OCI-LY7 (cell line): Measurements from ENCODE around the gene CLSTN2. TPM values are rescaled to one million over a fixed set of nuclear protein-coding genes. Genes with fewer than 3 reads are reported as not detected.

Experiments used
- BruUV-seq: library from RNA; stranded (reverse); fragments of 400-500 nt; replicated peaks from 2 replicates; lab custom pipeline; 2021; lab: Mats Ljungman, UMichigan
- CTCF ChIA-PET: fragments of 300-600 bp; sonication (Branson Sonifier 250); formaldehyde crosslinking; loops from one replicate; lab custom pipeline; 2022; ENCODE audit warnings: antibody characterized with exemption; ENCODE audit not compliant: unreplicated experiment; lab: Charles Lee
- POLR2A ChIA-PET: fragments of 300-600 bp; sonication (Branson Sonifier 250); formaldehyde crosslinking; loops from one replicate; lab custom pipeline; 2022; ENCODE audit warnings: antibody characterized with exemption; lab: Charles Lee
- DNase-seq: peaks from one replicate; pipeline ENCODE4 v3.0.0-alpha.2; 2015; ENCODE audit warnings: low spot score
- H2AFZ ChIP-seq: fragments of 200-600 bp; sonication (generic), shearing (Covaris generic); 2 replicates; pipeline ENCODE4 v1.6.1; 2014; ENCODE audit warnings: mild to moderate bottlenecking, antibody characterized with exemption, low read length, moderate library complexity
- H3K27ac ChIP-seq: fragments of 200-600 bp; sonication (generic); 2 replicates; pipeline ENCODE4 v1.5.1; 2014; ENCODE audit warnings: mixed run types, low read depth, mild to moderate bottlenecking, moderate library complexity, low read length, inconsistent platforms; ENCODE audit not compliant: poor library complexity, severe bottlenecking
- H3K36me3 ChIP-seq: fragments of 200-600 bp; sonication (generic); 2 replicates; pipeline ENCODE4 v1.6.1; 2014; ENCODE audit warnings: mild to moderate bottlenecking, antibody characterized with exemption, low read length, moderate library complexity, mixed read lengths; ENCODE audit not compliant: insufficient read depth
- H3K4me1 ChIP-seq: fragments of 200-600 bp; sonication (generic); 2 replicates; pipeline ENCODE4 v1.5.1; 2014; ENCODE audit warnings: mild to moderate bottlenecking, low read length; ENCODE audit not compliant: insufficient read depth, poor library complexity, severe bottlenecking
- H3K4me2 ChIP-seq: fragments of 200-600 bp; sonication (generic); 2 replicates; pipeline ENCODE4 v1.6.1; 2014; ENCODE audit warnings: mild to moderate bottlenecking, low read length
- H3K4me3 ChIP-seq: fragments of 200-600 bp; sonication (generic); 2 replicates; pipeline ENCODE4 v1.5.1; 2014; ENCODE audit warnings: mild to moderate bottlenecking, low read depth, low read length; ENCODE audit not compliant: poor library complexity, severe bottlenecking
- H3K79me2 ChIP-seq: fragments of 200-600 bp; sonication (generic); 2 replicates; pipeline ENCODE4 v1.6.1; 2016; ENCODE audit warnings: low read depth, mild to moderate bottlenecking, low read length, moderate library complexity, mixed read lengths; ENCODE audit not compliant: insufficient read depth
- H3K9me2 ChIP-seq: fragments of 200-600 bp; sonication (generic); 2 replicates; pipeline ENCODE4 v1.6.1; 2016; ENCODE audit warnings: mild to moderate bottlenecking, low read length, mixed read lengths; ENCODE audit not compliant: insufficient read depth
- H3K9me3 ChIP-seq: fragments of 200-600 bp; sonication (generic); 2 replicates; pipeline ENCODE4 v1.6.1; 2014; ENCODE audit warnings: mild to moderate bottlenecking, mixed run types, low read length, mixed read lengths
- H4K20me1 ChIP-seq: fragments of 200-600 bp; sonication (generic); 2 replicates; pipeline ENCODE4 v1.6.1; 2014; ENCODE audit warnings: mild to moderate bottlenecking, antibody characterized with exemption, low read length, moderate library complexity, mixed read lengths; ENCODE audit not compliant: insufficient read depth
- CTCF ChIP-seq: fragments of 200-600 bp; sonication (generic); conservative IDR thresholded peaks from 2 replicates; pipeline ENCODE4 v1.5.1; 2014; ENCODE audit warnings: mild to moderate bottlenecking, antibody characterized with exemption, low read length, moderate library complexity, mixed read lengths
- EZH2phosphoT487 ChIP-seq: fragments of 200-600 bp; sonication (generic); IDR thresholded peaks from 2 replicates; pipeline ENCODE4 v1.6.1; 2018; ENCODE audit warnings: low read depth, borderline replicate concordance, mild to moderate bottlenecking, mixed run types, antibody characterized with exemption, low read length, moderate library complexity, mixed read lengths
- intact Hi-C: fragments of 100-400 bp; cut with micrococcal nuclease; formaldehyde crosslinking; loops from one replicate; pipeline ENCODE4 v1.10.0; 2022; ENCODE audit not compliant: unreplicated experiment
- total RNA-seq, 2 experiments: library from RNA; depleted of rRNA in 1 of 2; stranded (reverse); fragments of >200 nt in 1 of 2; shearing (Covaris generic) in 1 of 2; gene quantifications; 2 replicates each; pipeline ENCODE4 v1.2.3, GENCODE V29; 2014 to 2022

CLSTN2 gene
- total RNA-seq, 2 experiments from 2014 or later: not detected

DNA sequence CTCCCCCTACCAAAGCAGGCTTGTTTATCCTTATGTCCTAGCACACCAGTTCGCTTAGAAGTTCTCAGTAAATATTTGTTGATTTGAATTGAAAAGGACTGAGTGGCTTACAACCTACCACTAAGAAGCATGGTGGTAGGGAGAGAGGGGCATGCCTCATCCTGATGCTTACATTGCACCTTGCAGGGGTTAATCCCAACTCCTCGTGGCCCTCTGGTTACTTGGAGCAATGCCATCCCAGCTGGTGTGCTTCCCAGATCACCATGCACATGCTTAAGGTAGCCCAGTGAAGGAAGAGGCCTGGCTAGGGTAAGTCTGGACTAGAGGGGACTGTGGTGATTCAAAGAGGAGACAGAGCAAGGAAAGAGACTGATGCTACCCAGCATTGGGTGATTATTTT, 253.3 kb downstream of the CLSTN2 start:
- BruUV-seq: no TSS peak
- H3K27ac ChIP-seq: no peak overlapping the region
- no peak overlapping the region for H3K4me3 ChIP-seq
- intact Hi-C loops: no loop called here
- no peak overlapping the region for H3K4me2 ChIP-seq
- no peaks in the 10 kb centered on the region for H3K9me2 ChIP-seq
- H3K9me3 ChIP-seq: 0 out of 2 replicates have a peak, but pooled peaks cover 1% of the 10 kb centered on the region
- no peak for DNase-seq
- H2AFZ ChIP-seq: no peak overlapping the region
- ChIA-PET CTCF (no interaction called here), POLR2A (no interaction called here)
- H3K36me3 ChIP-seq: no peaks in the 10 kb centered on the region
- no peak for TF ChIP-seq EZH2phosphoT487
- TF ChIP-seq CTCF: no peak
- H3K79me2 ChIP-seq: no peaks in the 10 kb centered on the region
- no peaks in the 10 kb centered on the region for H4K20me1 ChIP-seq
- H3K4me1 ChIP-seq: no peaks in the 10 kb centered on the region

DNA sequence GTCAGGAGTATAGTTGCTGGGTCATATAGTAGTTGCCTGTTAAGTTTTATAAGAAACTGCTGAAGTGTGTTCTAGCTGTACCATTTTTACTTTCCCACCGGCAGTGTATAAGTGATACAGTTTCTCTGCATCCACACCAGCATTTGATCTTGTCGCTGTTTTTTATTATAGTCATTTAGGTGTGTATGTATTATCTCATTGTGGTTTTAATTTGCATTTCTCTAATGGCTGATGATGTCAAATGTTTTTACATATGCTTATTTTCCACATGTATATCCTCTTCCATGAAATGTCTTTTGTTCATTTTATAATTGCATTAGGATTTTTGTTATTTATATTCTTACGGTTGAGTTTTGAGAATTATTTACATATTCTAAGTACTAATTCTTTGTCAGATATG, 254.3 kb downstream of the CLSTN2 start:
- DNase-seq: no peak
- Histone ChIP-seq H3K4me3 (no peak overlapping the region), H3K9me2 (no peaks in the 10 kb centered on the region), H2AFZ (no peak overlapping the region), H3K27ac (no peak overlapping the region), H3K4me1 (no peaks in the 10 kb centered on the region), H3K36me3 (no peaks in the 10 kb centered on the region), H3K79me2 (no peaks in the 10 kb centered on the region), H3K4me2 (no peak overlapping the region), H3K9me3 (0 out of 2 replicates have a peak, but pooled peaks cover 5% of the 10 kb centered on the region), H4K20me1 (no peaks in the 10 kb centered on the region)
- no TSS peak for BruUV-seq
- CTCF ChIA-PET: no interaction called here
- TF ChIP-seq EZH2phosphoT487 (no peak), CTCF (no peak)
- POLR2A ChIA-PET: no interaction called here
- intact Hi-C loops: no loop called here

GRCh38 chr3:140189976-140190375, 255.0 kb downstream of the CLSTN2 start:
- BruUV-seq: no TSS peak
- H3K9me3 ChIP-seq: 0 out of 2 replicates have a peak, but pooled peaks cover 5% of the 10 kb centered on the region
- ChIA-PET POLR2A (interaction anchor here (0.6 kb wide), 2 partner anchors 127 to 272 kb away, joined by 3 to 4 read pairs; no protein-coding TSS in a partner anchor), CTCF (no interaction called here)
- no peaks in the 10 kb centered on the region for H3K36me3 ChIP-seq
- no peaks in the 10 kb centered on the region for H4K20me1 ChIP-seq
- no peak for DNase-seq
- H3K9me2 ChIP-seq: no peaks in the 10 kb centered on the region
- TF ChIP-seq EZH2phosphoT487 (no peak), CTCF (no peak)
- intact Hi-C loops: no loop called here
- H3K4me1 ChIP-seq: no peaks in the 10 kb centered on the region
- H3K4me2 ChIP-seq: no peak overlapping the region
- no peak overlapping the region for H3K27ac ChIP-seq
- no peak overlapping the region for H2AFZ ChIP-seq
- H3K79me2 ChIP-seq: no peaks in the 10 kb centered on the region
- no peak overlapping the region for H3K4me3 ChIP-seq
